NT2/D1 (cell line): ENCODE measurements around the gene SRGAP1.

Source experiments
- YY1 ChIP-seq: IDR thresholded peaks from 2 replicates; pipeline ENCODE4 v1.6.1; 2011; ENCODE audit not compliant: insufficient read length, insufficient read depth
- ZNF274 ChIP-seq: IDR thresholded peaks from 2 replicates; pipeline ENCODE4 v1.6.1; 2011; ENCODE audit warnings: mild to moderate bottlenecking, low read depth, low read length

DNA sequence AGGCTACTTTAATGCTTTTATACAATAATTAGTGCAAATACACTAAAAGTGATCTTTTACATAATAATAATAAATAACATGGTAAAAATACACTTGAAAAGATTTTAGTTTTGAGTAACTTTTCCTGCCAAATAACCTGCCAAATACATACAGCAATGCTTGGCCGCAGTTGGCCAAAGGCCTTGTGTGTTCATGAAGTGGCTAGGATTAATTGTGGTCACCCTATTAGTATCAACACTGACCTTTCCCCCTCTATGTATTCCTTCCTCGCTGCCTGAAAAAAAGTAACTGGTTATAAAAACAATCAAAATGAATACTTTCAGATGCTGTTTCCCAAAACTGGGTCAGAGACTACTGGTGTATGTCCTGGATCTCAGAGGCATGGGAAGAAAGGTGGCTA lies 343.3 kb downstream of the SRGAP1 start:
- TF ChIP-seq ZNF274 = no peak
- no peak for TF ChIP-seq YY1
